DOHH2 (cell line): Measurements from ENCODE around the gene CASZ1.

Experiments
- EZH2phosphoT487 ChIP-seq: fragments of 200-600 bp; sonication (generic); IDR thresholded peaks from 2 replicates; pipeline ENCODE4 v1.6.1; 2017; ENCODE audit warnings: borderline replicate concordance, mild to moderate bottlenecking, antibody characterized with exemption, low read length, moderate library complexity, mixed read lengths
- TF ChIP-seq, protein P1 (sequence below): fragments of 200-600 bp; sonication (generic); IDR thresholded peaks from one replicate; pipeline ENCODE4 v1.5.1; 2014; ENCODE audit warnings: antibody characterized with exemption, mild to moderate bottlenecking, low read depth, low read length; ENCODE audit not compliant: poor library complexity, severe bottlenecking

DNA sequence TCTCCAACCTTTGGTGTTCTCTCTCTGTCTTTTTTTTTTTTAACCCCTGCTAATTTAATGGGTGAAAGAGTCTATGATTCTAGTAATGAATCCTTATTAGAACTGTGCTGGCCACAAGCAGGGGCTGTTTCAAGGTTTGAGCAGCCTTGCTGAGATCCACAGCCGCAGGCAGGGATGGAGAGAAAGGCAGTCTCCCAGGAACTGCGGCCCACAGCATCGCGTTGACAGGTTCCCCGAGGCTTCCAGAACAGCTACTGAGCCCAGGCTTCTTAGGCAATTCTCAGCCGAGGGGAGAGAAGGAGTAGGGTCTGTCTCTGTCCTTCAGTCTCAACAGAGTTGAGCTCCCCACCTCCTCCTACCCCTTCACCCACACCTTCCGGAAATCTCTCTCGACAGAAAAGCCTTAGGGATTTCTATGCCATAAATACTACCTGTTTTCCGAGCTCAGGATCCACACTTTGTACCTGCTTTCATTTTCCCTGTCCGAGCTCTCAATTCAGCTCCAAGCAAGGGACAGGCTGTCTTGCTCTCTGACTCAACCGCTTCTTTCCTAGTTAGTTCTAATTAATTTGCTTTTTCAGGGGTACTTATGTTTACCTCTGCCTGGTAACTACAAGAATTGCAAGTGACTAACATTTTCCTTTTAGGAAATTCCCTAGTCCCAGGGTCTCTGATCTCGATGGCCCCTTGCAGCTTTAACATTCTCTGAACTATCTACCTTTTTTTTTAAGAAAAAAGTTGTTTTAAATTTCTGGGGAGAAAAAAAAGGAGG, 6.7 kb upstream of the CASZ1 start:
- TF ChIP-seq, protein P1, sequence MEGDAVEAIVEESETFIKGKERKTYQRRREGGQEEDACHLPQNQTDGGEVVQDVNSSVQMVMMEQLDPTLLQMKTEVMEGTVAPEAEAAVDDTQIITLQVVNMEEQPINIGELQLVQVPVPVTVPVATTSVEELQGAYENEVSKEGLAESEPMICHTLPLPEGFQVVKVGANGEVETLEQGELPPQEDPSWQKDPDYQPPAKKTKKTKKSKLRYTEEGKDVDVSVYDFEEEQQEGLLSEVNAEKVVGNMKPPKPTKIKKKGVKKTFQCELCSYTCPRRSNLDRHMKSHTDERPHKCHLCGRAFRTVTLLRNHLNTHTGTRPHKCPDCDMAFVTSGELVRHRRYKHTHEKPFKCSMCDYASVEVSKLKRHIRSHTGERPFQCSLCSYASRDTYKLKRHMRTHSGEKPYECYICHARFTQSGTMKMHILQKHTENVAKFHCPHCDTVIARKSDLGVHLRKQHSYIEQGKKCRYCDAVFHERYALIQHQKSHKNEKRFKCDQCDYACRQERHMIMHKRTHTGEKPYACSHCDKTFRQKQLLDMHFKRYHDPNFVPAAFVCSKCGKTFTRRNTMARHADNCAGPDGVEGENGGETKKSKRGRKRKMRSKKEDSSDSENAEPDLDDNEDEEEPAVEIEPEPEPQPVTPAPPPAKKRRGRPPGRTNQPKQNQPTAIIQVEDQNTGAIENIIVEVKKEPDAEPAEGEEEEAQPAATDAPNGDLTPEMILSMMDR: no peak
- no peak for TF ChIP-seq EZH2phosphoT487
